Activated T-cell treated with anti-CD3 and anti-CD28 coated beads for 1 hour (primary cell): ENCODE results near the gene ATP1B1.

Experiments
- DNase-seq: peaks from one replicate; pipeline ENCODE4 v3.0.0-alpha.2; 2020; ENCODE audit warnings: low read depth

The ATP1B1 gene

GRCh38 chr1:169094897-169095569, 11.5 kb upstream of the ATP1B1 start:
- DNase-seq = no peak

DNA sequence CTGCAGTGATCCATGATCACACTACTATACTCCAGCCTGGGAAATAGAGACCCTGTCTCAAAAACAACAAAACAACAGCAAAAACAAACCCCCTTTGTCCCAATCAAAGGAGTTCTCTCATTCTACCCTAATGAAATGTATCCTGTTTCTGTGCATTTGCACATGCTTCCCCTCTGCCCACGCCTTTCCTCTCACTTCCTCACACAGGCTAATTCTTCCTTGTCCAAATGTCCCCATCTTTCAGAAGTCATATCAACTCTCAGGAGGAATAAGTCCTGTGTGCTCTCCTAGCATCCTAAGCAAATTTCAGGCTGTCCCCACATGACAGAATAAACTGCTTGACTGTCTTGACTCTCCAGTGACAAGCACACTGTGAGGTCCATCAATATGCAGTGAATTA, 8.1 kb upstream of the ATP1B1 start:
- no peak for DNase-seq

GRCh38 chr1:169099561-169099960, 6.9 kb upstream of the ATP1B1 start:
- DNase-seq = no peak

- no peak for DNase-seq
Observed at GRCh38 chr1:169100208-169100607, 6.3 kb upstream of the ATP1B1 start.

DNA sequence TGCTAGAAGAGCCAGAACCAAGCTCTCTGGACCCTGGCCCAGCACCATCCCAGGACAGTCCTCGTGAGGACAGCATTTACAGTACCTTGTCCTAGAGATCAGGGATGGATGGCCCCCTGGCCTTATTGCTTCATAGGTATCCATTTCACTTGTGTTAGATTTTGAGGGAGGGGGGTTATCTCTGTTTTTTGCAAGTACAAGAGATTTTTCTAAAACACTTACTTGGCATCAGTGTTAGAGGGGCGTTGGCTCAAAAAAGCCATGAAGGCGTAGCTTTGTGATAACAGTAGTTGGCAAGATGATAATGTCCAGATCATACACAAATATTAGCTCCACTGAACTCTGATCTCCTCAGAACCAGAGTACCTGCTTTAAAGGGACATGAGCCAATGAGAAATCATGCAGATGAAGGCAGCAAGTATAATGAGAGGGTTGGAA, 5.8 kb upstream of the ATP1B1 start:
- DNase-seq = no peak

- DNase-seq = no peak
Observed at GRCh38 chr1:169102567-169102966, 3.9 kb upstream of the ATP1B1 start.

GRCh38 chr1:169103002-169103401, 3.5 kb upstream of the ATP1B1 start:
- no peak for DNase-seq

DNA sequence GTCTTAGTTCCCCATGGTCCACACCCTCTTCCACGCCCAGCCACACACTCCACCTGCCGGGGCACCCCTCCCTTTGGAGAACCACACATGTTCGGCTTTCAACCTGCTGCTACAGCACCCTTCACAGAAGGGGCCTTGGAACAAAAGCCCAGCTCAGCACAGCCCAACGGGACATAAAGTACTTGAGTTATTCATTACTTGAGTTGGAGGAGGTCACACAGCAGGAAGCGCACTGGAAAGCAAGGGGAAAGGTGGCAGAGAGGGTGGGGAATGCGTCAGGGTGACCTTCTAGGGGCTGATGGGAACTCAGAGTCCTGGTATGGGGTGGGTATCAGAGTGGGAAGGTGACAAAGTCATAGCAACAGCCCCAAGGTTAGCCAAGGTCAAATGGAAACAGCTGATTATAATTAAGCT, 3.0 kb upstream of the ATP1B1 start:
- DNase-seq = no peak

DNA sequence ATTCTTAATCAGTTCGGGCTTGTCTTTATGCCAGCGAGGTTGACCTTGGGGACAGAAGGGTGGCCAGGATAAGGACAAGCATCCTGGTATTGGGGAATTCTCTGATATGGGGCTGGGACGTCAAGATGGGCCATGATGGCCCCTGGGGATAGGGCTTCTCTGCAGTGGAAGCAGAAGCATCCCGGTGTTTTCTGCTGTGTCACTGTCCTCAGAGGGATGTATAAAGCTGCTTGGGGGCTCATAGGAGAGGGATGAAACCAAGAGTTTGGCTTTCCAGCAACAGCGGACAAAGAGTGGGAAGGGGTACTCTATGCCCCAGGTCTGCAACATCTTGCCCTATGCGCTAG, 1.4 kb upstream of the ATP1B1 start:
- DNase-seq = no peak

DNA sequence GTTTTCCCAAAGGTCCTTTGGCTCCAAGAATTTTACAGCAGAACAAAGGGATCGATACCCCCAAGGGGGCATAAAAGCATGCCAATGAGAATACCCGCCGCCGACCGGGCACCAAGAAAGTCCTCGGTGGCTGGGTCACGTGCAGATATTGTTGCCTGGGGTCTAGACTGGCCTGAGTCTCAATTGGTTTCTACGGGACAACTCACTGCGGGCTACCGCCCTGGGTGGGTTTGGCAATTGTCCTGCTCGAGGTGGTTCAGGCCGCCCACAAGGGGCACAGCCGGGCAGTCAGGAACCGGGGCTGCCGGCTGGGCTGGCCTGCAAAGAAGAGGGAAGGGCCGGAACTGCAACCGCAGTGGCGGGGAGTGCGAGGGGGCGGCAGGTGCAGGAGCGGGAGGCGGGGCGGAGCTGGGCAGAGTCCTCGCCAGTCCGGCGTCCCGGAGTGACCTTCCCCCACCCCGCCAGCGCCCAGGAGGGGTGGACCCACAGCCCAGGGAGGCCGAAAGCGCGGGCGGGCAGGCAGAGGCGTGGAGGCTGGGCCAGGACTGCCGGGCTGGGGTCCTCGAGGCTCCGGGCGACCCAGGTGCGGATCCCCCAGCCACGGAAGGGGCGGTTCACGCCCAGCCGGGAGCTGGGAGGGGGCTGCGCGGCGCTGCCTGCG, 926 bp upstream of the ATP1B1 start:
- DNase-seq = no peak

DNA sequence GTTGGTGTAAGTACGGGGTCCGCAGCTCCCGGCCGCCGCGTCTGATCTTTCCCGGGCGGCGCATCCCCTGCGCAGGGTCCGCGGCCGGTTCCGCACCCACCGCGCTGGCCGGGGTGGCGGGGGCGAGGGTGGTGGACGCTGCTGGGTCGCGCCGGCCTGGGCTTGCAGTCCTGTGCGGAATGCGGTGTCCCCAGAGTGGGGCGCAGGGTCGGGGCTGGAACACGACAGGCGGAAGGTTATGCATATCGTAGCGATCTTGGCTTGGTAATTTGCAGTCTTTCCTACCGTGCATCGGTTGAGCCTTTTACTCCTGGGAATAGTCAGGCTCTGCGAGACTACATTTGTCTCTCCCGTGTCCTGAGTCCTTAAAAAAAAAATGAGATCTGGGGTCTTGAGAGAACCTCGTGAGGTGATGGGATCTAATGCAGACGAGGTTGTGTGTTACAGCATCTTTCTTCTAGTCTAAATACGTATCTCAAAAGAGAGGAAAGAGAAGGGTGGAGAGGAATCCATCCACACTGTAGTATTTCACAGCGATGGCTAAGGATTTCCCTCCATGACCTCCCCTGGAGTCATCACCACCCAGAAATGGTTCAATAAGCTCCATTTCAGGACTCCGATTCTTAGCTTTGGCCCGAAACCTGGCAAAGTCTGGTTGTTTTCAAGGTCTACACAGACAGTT, 572 bp downstream of the ATP1B1 start:
- no peak for DNase-seq

DNA sequence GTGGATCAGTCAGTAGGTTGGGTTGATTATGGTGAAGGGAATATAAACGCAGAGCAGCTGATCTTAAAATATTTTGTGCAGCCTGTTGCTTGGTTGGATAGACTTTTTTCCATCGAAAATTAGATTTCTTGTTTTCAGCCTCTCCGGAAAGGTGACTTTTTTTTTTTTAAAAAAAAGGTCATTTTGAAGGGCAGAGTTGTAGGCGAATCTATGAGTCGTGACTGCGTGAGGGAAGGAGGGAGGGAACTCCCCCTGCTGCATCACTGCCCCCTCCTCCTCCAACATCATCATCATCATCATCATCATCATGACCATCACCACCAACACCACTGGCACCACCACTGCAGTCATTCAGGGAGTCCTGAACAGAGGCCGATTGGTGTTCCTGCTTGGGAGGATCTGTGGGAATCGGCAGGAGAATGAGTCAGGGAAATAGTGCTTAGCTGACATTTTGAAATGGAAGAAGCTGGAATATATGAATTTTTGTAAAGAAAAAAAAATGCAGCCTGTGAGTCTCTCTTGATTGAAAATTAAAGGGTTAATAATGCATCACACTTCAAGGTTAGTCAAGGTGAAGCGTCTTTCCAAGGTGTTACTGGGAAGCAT, 1.2 kb downstream of the ATP1B1 start:
- no peak for DNase-seq

GRCh38 chr1:169108223-169108622, 1.7 kb downstream of the ATP1B1 start:
- no peak for DNase-seq

GRCh38 chr1:169108863-169109560, 2.5 kb downstream of the ATP1B1 start:
- no peak for DNase-seq

GRCh38 chr1:169109561-169110134, 3.2 kb downstream of the ATP1B1 start:
- no peak for DNase-seq

DNA sequence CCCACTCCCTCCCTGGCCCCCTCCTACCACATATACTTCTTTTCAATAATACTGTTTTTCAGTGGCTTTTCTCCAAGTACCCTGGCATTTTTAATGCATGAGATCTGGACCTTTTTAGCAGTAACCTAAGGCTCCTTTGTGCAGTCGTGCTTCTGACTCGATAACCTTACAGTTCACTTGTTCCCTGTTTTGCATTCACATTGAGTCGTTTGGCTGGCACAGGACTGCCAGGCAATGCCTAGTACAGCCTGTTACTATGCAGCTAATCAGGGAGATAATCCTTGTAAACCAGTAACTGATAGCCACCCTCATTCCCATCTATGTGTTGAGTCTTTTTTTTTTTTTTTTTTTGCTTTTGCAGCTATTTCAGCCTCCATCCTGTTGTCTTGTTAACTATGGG, 3.7 kb downstream of the ATP1B1 start:
- DNase-seq = no peak

DNA sequence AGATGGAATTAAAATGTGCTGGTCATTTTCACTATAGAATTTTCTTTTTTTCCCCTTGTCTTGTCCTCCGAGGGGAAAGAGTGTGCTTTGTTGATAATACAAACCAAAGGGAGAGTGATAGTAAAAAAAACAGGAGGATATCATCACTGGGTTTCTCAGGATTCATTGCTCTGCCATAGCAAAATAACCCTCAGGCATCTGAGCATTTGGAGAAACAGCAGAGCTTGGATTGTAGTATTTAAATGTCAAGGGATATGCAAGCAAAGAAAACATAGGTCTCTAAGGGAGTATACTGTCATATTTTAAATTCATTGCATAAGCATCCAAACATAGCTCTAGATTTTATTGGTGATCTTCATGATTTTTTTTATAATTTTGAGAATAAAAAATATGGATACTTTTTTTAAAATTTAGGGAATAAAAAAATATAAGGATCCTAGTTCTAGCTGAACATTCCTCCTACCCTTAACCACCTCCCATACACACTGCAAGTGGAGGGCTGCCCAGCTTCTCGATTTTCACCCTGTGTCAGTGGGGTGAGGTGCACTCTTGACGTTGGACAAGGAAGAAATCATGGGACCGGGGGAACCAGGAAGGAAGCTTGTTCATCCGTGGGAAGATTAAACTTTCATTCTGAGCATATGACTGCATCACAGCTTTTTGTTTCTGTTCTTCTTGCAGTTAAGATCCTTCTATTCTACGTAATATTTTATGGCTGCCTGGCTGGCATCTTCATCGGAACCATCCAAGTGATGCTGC, 4.4 kb downstream of the ATP1B1 start:
- DNase-seq = no peak

DNA sequence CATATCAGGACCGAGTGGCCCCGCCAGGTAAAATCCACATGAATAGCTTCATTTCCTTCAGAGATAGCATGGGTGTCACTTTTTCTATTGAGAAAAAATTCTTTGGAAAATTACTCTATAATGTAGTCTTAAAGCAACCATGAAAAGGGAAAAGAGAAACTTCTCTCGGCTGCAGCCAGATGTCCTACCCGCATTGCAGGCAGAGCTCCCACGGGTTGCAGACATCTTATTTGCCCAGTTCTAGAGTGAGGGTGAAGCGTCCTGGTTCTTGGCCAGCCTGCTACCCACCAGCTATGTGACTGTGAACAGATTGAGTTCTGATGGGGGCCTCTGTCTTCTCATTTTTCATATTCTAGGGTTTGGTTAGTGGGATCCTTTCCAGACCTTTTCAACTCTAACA, 5.0 kb downstream of the ATP1B1 start:
- DNase-seq = no peak

- no peak for DNase-seq
Observed at GRCh38 chr1:169112241-169112640, 5.8 kb downstream of the ATP1B1 start.

GRCh38 chr1:169113613-169114119, 7.2 kb downstream of the ATP1B1 start:
- DNase-seq = no peak
